H1 (cell line): ENCODE measurements around the gene SYTL1. TPM values are rescaled to one million over a fixed set of nuclear protein-coding genes. Genes with fewer than 3 reads are reported as not detected.
A peak's percentile ranks its signal among the peaks of the same experiment; 100 is the strongest.

ENCODE experiments used
- BCL11A ChIP-seq, 2 experiments: IDR thresholded peaks; one replicate each; pipeline ENCODE4 v1.6.1; 2011; ENCODE audit warnings: low read depth in 2 of 2, low read length in 2 of 2, mild to moderate bottlenecking in 2 of 2
- CHD2 ChIP-seq: IDR thresholded peaks from 2 replicates; pipeline ENCODE4 v1.6.1; 2012; ENCODE audit warnings: low read length, improper control_type of control experiment
- EP300 ChIP-seq, 2 experiments: IDR thresholded peaks; 1 replicate in 1 of 2; 2 replicates in 1 of 2; pipeline ENCODE4 v1.6.1; 2011 to 2012; ENCODE audit warnings: low read depth in 2 of 2, low read length in 2 of 2, mild to moderate bottlenecking in 2 of 2, borderline replicate concordance in 1 of 2, inconsistent platforms in 1 of 2, moderate library complexity in 1 of 2
- NRF1 ChIP-seq: IDR thresholded peaks from 2 replicates; pipeline ENCODE4 v1.6.1; 2011; ENCODE audit warnings: mild to moderate bottlenecking, low read depth, low read length, improper control_type of control experiment
- PHF8 ChIP-seq: fragments of 200-600 bp; sonication (generic); conservative IDR thresholded peaks from 2 replicates; pipeline ENCODE4 v1.7.1; 2012; ENCODE audit warnings: low read depth, mild to moderate bottlenecking, inconsistent platforms, low read length, moderate library complexity
- SIN3A ChIP-seq, 2 experiments: IDR thresholded peaks in 1 of 2; conservative IDR thresholded peaks in 1 of 2; 2 replicates each; pipeline ENCODE4 v1.6.1; 2011 to 2012; ENCODE audit warnings: low read length in 2 of 2, improper control_type of control experiment in 1 of 2, low read depth in 1 of 2, mild to moderate bottlenecking in 1 of 2
- SIX5 ChIP-seq: IDR thresholded peaks from 2 replicates; pipeline ENCODE4 v1.6.1; 2011; ENCODE audit warnings: mild to moderate bottlenecking, low read depth, low read length
- SP2 ChIP-seq: IDR thresholded peaks from 2 replicates; pipeline ENCODE4 v1.6.1; 2012; ENCODE audit warnings: mild to moderate bottlenecking, low read length, inconsistent platforms
- TAF7 ChIP-seq: optimal IDR thresholded peaks from 2 replicates; pipeline ENCODE3; 2011; ENCODE audit warnings: low read depth, mild to moderate bottlenecking, inconsistent platforms, low read length, moderate library complexity, borderline replicate concordance
- TCF12 ChIP-seq: IDR thresholded peaks from 2 replicates; pipeline ENCODE4 v1.6.1; 2011; ENCODE audit warnings: low read depth, mild to moderate bottlenecking, low read length
- polyA plus RNA-seq, 7 experiments: library from polyadenylated mRNA; depleted of rRNA in 3 of 7; stranded (reverse) in 5 of 7; unstranded in 2 of 7; fragments of >200 nt in 5 of 7; fragments of 200-250 nt in 2 of 7; gene quantifications; 1 replicate in 5 of 7; 2 replicates in 1 of 7; 4 replicates in 1 of 7; pipeline versions ENCODE4 v1.2.1 to v1.2.3, GENCODE V29; 2011 to 2013; ENCODE audit warnings: missing spikeins in 2 of 7, mixed read lengths in 2 of 7
- total RNA-seq: library from RNA; stranded (reverse); fragmentation: NEBNext Ultra II Directional; extraction: Animal tissue kit (Norgen Biotek cat#: 25700); gene quantifications from 2 replicates; pipeline ENCODE4 v1.2.1, GENCODE V29; 2021

SYTL1 gene
- total and polyA plus RNA-seq, 2 of the 8 experiments (the other 6 are each of a cell fraction or from before 2014, with no cell fraction given): 6.4 to 19.5 TPM

DNA sequence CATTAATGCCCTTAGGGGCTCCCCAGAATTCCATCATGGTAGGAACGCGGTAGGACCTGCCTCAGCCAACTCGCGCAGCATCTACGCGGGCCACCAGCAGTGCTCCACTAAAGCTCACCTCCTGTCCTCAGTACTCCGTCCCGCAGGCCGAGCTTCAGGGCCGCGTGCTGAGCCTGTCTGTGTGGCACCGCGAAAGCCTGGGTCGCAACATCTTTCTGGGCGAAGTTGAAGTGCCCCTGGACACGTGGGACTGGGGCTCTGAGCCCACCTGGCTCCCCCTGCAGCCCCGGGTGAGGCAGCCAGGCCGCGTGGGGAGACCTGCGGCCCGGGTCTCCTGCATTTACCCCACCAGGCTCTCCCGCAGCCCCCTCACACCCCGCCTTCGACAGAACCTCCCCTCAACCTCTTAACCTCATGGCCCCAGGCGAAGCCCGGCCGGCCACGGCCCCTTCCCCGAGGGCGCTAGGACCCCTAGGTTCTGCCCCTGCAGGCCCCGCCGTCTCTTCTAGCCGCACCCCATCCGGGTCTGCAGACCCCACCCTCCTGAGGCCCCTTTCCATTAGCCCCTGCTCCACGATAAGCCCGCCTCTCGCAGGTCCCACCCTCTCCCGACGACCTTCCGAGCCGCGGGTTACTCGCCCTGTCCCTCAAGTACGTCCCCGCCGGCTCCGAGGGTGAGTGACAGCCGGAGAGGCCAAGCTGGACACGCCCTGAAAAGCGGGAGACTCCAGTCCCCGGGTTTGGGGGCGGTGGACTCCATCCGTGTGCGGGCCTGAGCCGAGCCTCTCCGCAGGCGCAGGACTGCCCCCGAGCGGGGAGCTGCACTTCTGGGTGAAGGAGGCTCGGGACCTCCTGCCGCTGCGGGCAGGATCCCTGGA lies 9.1 kb downstream of the SYTL1 start (continued):
- TF ChIP-seq SIX5 (no peak), EP300 (IDR thresholded peaks at IDR 0.05; ENCODE audit: borderline replicate concordance in 1 of 2, low read depth in 2 of 2, low read length in 2 of 2) (no peak), SIN3A (conservative IDR thresholded peaks at IDR 0.05 in 1 of 2, IDR thresholded peaks at IDR 0.05 in 1 of 2; ENCODE audit: low read depth in 1 of 2, low read length in 2 of 2) (0 out of 4 replicates have a peak, but pooled peaks of 1 of the 2 experiments have one; percentile 40), BCL11A (IDR thresholded peaks at IDR 0.05; ENCODE audit: low read depth in 2 of 2, low read length in 2 of 2) (no peak), PHF8 (peak; percentile 26; the same call in 1 of the 2 replicates), TAF7 (no peak), NRF1 (no peak), SP2 (no peak; the same call in 1 of the 2 replicates), CHD2 (no peak), TCF12 (no peak)
